Stimulated activated CD8-positive, alpha-beta memory T cell treated with anti-CD3 and anti-CD28 coated beads, Interleukin-7, amount 100 ng/mL, for 1 hour (primary cell): ENCODE measurements around the gene LRRC8D.

ENCODE experiments used
- DNase-seq, 2 donors: peaks; one replicate each; pipeline ENCODE4 v3.0.0-alpha.2; 2020; ENCODE audit warnings: low read depth in 2 of 2

The LRRC8D gene

GRCh38 chr1:89807503-89807902, 13.3 kb upstream of the LRRC8D start:
- DNase-seq: no peak

GRCh38 chr1:89807983-89808382, 12.8 kb upstream of the LRRC8D start:
- DNase-seq: no peak

GRCh38 chr1:89808441-89809117, 12.3 kb upstream of the LRRC8D start:
- no peak for DNase-seq

GRCh38 chr1:89809556-89809955, 11.3 kb upstream of the LRRC8D start:
- DNase-seq: no peak

GRCh38 chr1:89810302-89810701, 10.5 kb upstream of the LRRC8D start:
- DNase-seq: no peak

GRCh38 chr1:89810880-89811279, 10.0 kb upstream of the LRRC8D start:
- no peak for DNase-seq

GRCh38 chr1:89812992-89813391, 7.8 kb upstream of the LRRC8D start:
- DNase-seq: no peak

- no peak for DNase-seq
These were observed 5.8 kb upstream of the LRRC8D start for GRCh38 chr1:89815040-89815439.

GRCh38 chr1:89815611-89816010, 5.2 kb upstream of the LRRC8D start:
- DNase-seq: no peak

GRCh38 chr1:89816366-89816765, 4.5 kb upstream of the LRRC8D start:
- DNase-seq: no peak

- peak in 1 of 2 donors; percentile 30 for DNase-seq
These were observed 683 bp downstream of the LRRC8D start for GRCh38 chr1:89821322-89822108.

GRCh38 chr1:89822109-89822962, 1.5 kb downstream of the LRRC8D start:
- DNase-seq: no peak

- DNase-seq: no peak
These were observed 2.3 kb downstream of the LRRC8D start for GRCh38 chr1:89822999-89823628.

- DNase-seq: no peak
These were observed 3.0 kb downstream of the LRRC8D start for GRCh38 chr1:89823679-89824292.

GRCh38 chr1:89826594-89826993, 5.8 kb downstream of the LRRC8D start:
- DNase-seq: no peak

GRCh38 chr1:89827330-89827729, 6.5 kb downstream of the LRRC8D start:
- no peak for DNase-seq

GRCh38 chr1:89827902-89828301, 7.1 kb downstream of the LRRC8D start:
- DNase-seq: no peak

- no peak for DNase-seq
These were observed 8.4 kb downstream of the LRRC8D start for GRCh38 chr1:89829186-89829585.

- no peak for DNase-seq
These were observed 10.8 kb downstream of the LRRC8D start for GRCh38 chr1:89831462-89832120.

GRCh38 chr1:89832496-89833127, 11.8 kb downstream of the LRRC8D start:
- DNase-seq: no peak
